ENCODE results near the gene CCDC33. TPM values are rescaled to one million over a fixed set of nuclear protein-coding genes. Genes with fewer than 3 reads are reported as not detected.

Gene CCDC33
- total and polyA plus RNA-seq, 8 donors: 0.58 to 9.4 (median 0.73) TPM; not detected in 5

GRCh38 chr15:74370471-74370870, 134.3 kb downstream of the CCDC33 start:
- intact Hi-C loops (cut with DNase I; ENCODE audit: low total_unique reads): loop anchor here (10.0 kb wide), 1 partner anchor 264 kb away; no protein-coding TSS in a partner anchor
- no peaks in the 10 kb centered on the region for H3K9me3 ChIP-seq
- no peak overlapping the region for H3K4me3 ChIP-seq
- 78 to 86% (median 82%) methylated on average over 5 of the region's 5 CpGs for WGBS, 5 donors
- H3K36me3 ChIP-seq: no peaks in the 10 kb centered on the region
- peaks cover 19 to 34% (median 29%) of the 10 kb centered on the region in 4 donors for H3K4me1 ChIP-seq
- TF ChIP-seq CTCF (IDR thresholded peaks at IDR 0.05) (no peak), POLR2AphosphoS5 (IDR thresholded peaks at IDR 0.05) (no peak), EP300 (IDR thresholded peaks at IDR 0.05) (no peak), POLR2A (IDR thresholded peaks at IDR 0.05) (no peak)
- no peak for DNase-seq
- H3K27ac ChIP-seq: no peak overlapping the region
- H3K27me3 ChIP-seq: peaks cover 0 to 63% (median 26%) of the 10 kb centered on the region in 3 donors

GRCh38 chr15:74373056-74373650, 137.0 kb downstream of the CCDC33 start:
- no peak for DNase-seq
- H3K36me3 ChIP-seq: no peaks in the 10 kb centered on the region
- H3K9me3 ChIP-seq: no peaks in the 10 kb centered on the region
- intact Hi-C loops (cut with DNase I; ENCODE audit: low total_unique reads): loop anchor here (10.0 kb wide), 1 partner anchor 262 kb away; no protein-coding TSS in a partner anchor
- TF ChIP-seq CTCF (IDR thresholded peaks at IDR 0.05): no peak
- no peak for TF ChIP-seq POLR2A (IDR thresholded peaks at IDR 0.05)
- TF ChIP-seq POLR2AphosphoS5 (IDR thresholded peaks at IDR 0.05): no peak
- no peak for TF ChIP-seq EP300 (IDR thresholded peaks at IDR 0.05)
- peaks cover 0 to 36% (median 3%) of the 10 kb centered on the region in 3 donors for H3K27me3 ChIP-seq
- no peak overlapping the region for H3K27ac ChIP-seq
- 49 to 60% (median 58%) methylated on average over 11 to 13 of the region's 13 CpGs for WGBS, 5 donors
- H3K4me1 ChIP-seq: peaks cover 12 to 23% (median 21%) of the 10 kb centered on the region in 4 donors
- H3K4me3 ChIP-seq: no peak overlapping the region

GRCh38 chr15:74373731-74374647, 137.9 kb downstream of the CCDC33 start:
- Histone ChIP-seq H3K27me3 (peaks cover 0 to 30% (median 0%) of the 10 kb centered on the region in 3 donors), H3K9me3 (no peaks in the 10 kb centered on the region), H3K4me3 (peak overlapping the region; percentile 54 to 71 (median 62)), H3K27ac (peak overlapping the region; percentile 35 to 68 (median 43)), H3K36me3 (no peaks in the 10 kb centered on the region), H3K4me1 (peaks cover 12 to 23% (median 21%) of the 10 kb centered on the region in 4 donors)
- TF ChIP-seq POLR2A (IDR thresholded peaks at IDR 0.05): no peak
- TF ChIP-seq POLR2AphosphoS5 (IDR thresholded peaks at IDR 0.05): peak in 1 of 3 donors; percentile 8
- TF ChIP-seq CTCF (IDR thresholded peaks at IDR 0.05): peak in 5 of 7 experiments; percentile 74 to 85 (median 81)
- TF ChIP-seq EP300 (IDR thresholded peaks at IDR 0.05): no peak
- 0 to 1% (median 0%) methylated on average over 49 to 62 of the region's 62 CpGs for WGBS, 5 donors
- intact Hi-C loops (cut with DNase I; ENCODE audit: low total_unique reads): loop anchor here (10.0 kb wide), 1 partner anchor 261 kb away; no protein-coding TSS in a partner anchor
- DNase-seq: peak; percentile 97

- 20 to 30% (median 22%) methylated on average over 8 to 11 of the region's 11 CpGs for WGBS, 5 donors
- Histone ChIP-seq H3K27ac (no peak overlapping the region), H3K4me1 (peaks cover 12 to 23% (median 21%) of the 10 kb centered on the region in 4 donors), H3K27me3 (peaks cover 0 to 23% (median 0%) of the 10 kb centered on the region in 3 donors), H3K4me3 (peak overlapping the region; percentile 54 to 71 (median 62)), H3K9me3 (no peaks in the 10 kb centered on the region), H3K36me3 (no peaks in the 10 kb centered on the region)
- intact Hi-C loops (cut with DNase I; ENCODE audit: low total_unique reads): loop anchor here (10.0 kb wide), 1 partner anchor 260 kb away; no protein-coding TSS in a partner anchor
- no peak for DNase-seq
- TF ChIP-seq POLR2AphosphoS5 (IDR thresholded peaks at IDR 0.05) (no peak), POLR2A (IDR thresholded peaks at IDR 0.05) (no peak), CTCF (IDR thresholded peaks at IDR 0.05) (no peak), EP300 (IDR thresholded peaks at IDR 0.05) (no peak)
Observed at GRCh38 chr15:74374648-74375302, 138.6 kb downstream of the CCDC33 start.
